Neural cell (in vitro differentiated cells): ENCODE results near the gene CERS5.

Source experiments
- EZH2 ChIP-seq: fragments of 200-600, 300-800 bp; shearing (Covaris generic), sonication (generic); IDR thresholded peaks from 2 replicates; pipeline ENCODE4 v1.6.1; 2014; ENCODE audit warnings: antibody characterized with exemption, low read length, borderline replicate concordance, mild to moderate bottlenecking; ENCODE audit not compliant: insufficient read depth, poor library complexity, severe bottlenecking
- MXI1 ChIP-seq: fragments of 450-650 bp; conservative IDR thresholded peaks from 2 replicates; pipeline ENCODE4 v1.6.1; 2014; ENCODE audit warnings: antibody characterized with exemption, mild to moderate bottlenecking; ENCODE audit not compliant: poor library complexity, severe bottlenecking
- POLR2AphosphoS5 ChIP-seq: IDR thresholded peaks from 2 replicates; pipeline ENCODE4 v1.6.1; 2012
- RAD21 ChIP-seq: fragments of 450-650 bp; conservative IDR thresholded peaks from 2 replicates; pipeline ENCODE4 v1.6.1; 2014; ENCODE audit warnings: antibody characterized with exemption, mild to moderate bottlenecking, moderate library complexity
- TF ChIP-seq, protein P1 (sequence below): fragments of 450-650 bp; IDR thresholded peaks from 2 replicates; pipeline ENCODE4 v1.5.1; 2014; ENCODE audit warnings: antibody characterized with exemption, mild to moderate bottlenecking, moderate library complexity; ENCODE audit not compliant: poor library complexity, severe bottlenecking

GRCh38 chr12:50211392-50212070 is 44.4 kb upstream of the CERS5 start:
- TF ChIP-seq EZH2 (no peak), MXI1 (no peak), POLR2AphosphoS5 (no peak), RAD21 (no peak)
- TF ChIP-seq, protein P1, sequence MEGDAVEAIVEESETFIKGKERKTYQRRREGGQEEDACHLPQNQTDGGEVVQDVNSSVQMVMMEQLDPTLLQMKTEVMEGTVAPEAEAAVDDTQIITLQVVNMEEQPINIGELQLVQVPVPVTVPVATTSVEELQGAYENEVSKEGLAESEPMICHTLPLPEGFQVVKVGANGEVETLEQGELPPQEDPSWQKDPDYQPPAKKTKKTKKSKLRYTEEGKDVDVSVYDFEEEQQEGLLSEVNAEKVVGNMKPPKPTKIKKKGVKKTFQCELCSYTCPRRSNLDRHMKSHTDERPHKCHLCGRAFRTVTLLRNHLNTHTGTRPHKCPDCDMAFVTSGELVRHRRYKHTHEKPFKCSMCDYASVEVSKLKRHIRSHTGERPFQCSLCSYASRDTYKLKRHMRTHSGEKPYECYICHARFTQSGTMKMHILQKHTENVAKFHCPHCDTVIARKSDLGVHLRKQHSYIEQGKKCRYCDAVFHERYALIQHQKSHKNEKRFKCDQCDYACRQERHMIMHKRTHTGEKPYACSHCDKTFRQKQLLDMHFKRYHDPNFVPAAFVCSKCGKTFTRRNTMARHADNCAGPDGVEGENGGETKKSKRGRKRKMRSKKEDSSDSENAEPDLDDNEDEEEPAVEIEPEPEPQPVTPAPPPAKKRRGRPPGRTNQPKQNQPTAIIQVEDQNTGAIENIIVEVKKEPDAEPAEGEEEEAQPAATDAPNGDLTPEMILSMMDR: no peak
